Rectal smooth muscle tissue (tissue), 1 donor: ENCODE measurements around the gene DENND2A.
"Not testable (repeated sequence)": the region's sequence is repeated elsewhere in the genome, so short reads cannot be mapped to it uniquely, and the experiment has no call there.

Experiments
- H3K27ac ChIP-seq: one replicate; pipeline ENCODE4 v1.7.0; 2013; ENCODE audit warnings: low read depth, low read length, inconsistent platforms
- H3K27me3 ChIP-seq: one replicate; pipeline ENCODE4 v1.7.0; 2013; ENCODE audit warnings: low read length; ENCODE audit not compliant: control insufficient read depth, insufficient read depth
- H3K36me3 ChIP-seq: one replicate; pipeline ENCODE4 v1.7.0; 2013; ENCODE audit warnings: low read length; ENCODE audit not compliant: control insufficient read depth, insufficient read depth
- H3K4me1 ChIP-seq: one replicate; pipeline ENCODE4 v1.7.0; 2013; ENCODE audit warnings: low read length; ENCODE audit not compliant: control insufficient read depth, insufficient read depth
- H3K4me3 ChIP-seq: one replicate; pipeline ENCODE4 v1.7.0; 2013; ENCODE audit warnings: low read length
- H3K9ac ChIP-seq: one replicate; pipeline ENCODE4 v1.7.0; 2013; ENCODE audit warnings: low read length

The DENND2A gene

DNA sequence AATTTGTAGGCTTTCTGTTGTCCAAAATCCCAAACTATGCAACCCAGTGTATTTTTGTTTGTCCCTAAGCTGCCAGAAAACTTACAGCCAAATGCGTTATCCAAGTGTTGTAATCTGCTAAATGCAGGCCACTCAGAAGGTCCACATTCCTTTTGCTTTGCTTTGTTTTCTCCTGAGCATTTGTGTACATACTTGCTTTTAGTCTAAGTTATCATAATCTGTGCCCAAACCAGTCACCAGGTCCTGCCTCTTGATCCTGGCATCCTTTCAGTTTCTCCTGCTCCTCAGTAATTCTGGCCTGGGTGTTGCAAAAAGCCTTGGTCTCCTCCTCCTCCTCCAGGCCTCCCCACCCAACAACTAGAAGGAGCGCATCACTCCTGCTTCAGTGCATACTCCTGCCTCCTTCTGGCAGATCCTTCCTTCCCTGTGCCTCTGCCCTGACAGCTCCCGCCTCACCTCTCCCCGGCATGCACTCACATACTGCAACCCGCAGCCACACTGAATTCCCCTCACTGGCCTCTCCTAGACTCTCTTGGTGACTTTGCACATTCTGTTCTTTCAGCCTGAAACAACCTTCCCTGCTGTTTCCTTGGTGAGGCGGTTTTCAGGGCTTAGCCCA lies 2.3 kb downstream of the DENND2A start:
- H3K27ac ChIP-seq, result peak overlapping the region; percentile 70
- peaks cover 12% of the 10 kb centered on the region for H3K4me1 ChIP-seq
- H3K36me3 ChIP-seq, result no peaks in the 10 kb centered on the region
- H3K27me3 ChIP-seq, result peaks cover 8% of the 10 kb centered on the region
- no peak overlapping the region for H3K9ac ChIP-seq
- H3K4me3 ChIP-seq, result no peak overlapping the region

DNA sequence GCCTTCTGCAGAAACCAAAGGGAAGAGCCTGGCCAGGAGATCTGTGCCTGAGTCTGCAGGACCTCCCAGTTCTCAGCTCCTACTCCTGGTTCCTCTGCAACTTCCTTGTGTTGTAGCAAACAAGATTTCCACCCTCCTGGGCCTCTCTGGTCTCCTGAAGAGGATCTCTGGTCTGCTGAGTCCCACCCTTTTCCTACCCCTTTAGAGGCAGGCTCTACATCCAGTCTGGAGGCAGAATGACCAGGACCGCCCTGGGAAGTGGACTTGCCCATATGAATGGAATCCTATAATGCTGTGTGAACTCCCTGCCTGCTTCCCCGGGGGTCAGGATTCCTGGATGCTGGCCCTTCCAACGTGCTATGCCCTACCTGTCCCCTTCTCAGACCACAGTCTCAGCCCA lies 3.2 kb downstream of the DENND2A start:
- no peaks in the 10 kb centered on the region for H3K36me3 ChIP-seq
- H3K4me1 ChIP-seq, result peaks cover 12% of the 10 kb centered on the region
- no peak overlapping the region for H3K9ac ChIP-seq
- no peak overlapping the region for H3K4me3 ChIP-seq
- H3K27me3 ChIP-seq, result peaks cover 8% of the 10 kb centered on the region
- peak overlapping the region; percentile 31 for H3K27ac ChIP-seq

DNA sequence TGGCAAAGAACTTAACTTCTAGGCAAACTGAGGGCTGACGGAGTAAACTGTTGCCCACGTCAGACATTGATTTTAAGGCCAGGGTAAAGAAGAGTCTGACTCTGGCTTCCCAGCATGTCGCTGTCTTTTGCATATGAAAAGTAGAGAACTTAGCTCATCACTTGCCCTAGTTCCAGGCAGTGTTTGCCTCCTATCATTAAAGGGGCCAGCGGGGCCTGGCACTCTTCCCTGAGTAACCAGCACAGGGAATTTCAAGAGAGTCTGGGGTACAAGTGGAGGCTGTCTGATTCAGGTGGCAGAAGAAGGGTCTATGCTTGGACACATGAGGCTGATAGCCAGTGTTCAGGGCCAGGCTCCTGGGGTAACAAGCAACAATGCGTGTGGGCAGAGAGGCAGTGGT lies 4.8 kb downstream of the DENND2A start:
- Histone ChIP-seq H3K4me1 (peaks cover 12% of the 10 kb centered on the region), H3K27me3 (peaks cover 5% of the 10 kb centered on the region), H3K9ac (no peak overlapping the region), H3K27ac (no peak overlapping the region), H3K36me3 (no peaks in the 10 kb centered on the region), H3K4me3 (no peak overlapping the region)

- Histone ChIP-seq H3K27ac (no peak overlapping the region), H3K4me1 (peaks cover 12% of the 10 kb centered on the region), H3K9ac (no peak overlapping the region), H3K36me3 (no peaks in the 10 kb centered on the region), H3K4me3 (no peak overlapping the region), H3K27me3 (peaks cover 5% of the 10 kb centered on the region)
Observed at GRCh38 chr7:140635345-140635744, 5.3 kb downstream of the DENND2A start.

GRCh38 chr7:140631602-140632001 lies 9.0 kb downstream of the DENND2A start:
- Histone ChIP-seq H3K27me3 (no peaks in the 10 kb centered on the region), H3K36me3 (no peaks in the 10 kb centered on the region), H3K9ac (no peak overlapping the region), H3K4me3 (no peak overlapping the region), H3K27ac (no peak overlapping the region), H3K4me1 (peaks cover 5% of the 10 kb centered on the region)

GRCh38 chr7:140631021-140631420 lies 9.6 kb downstream of the DENND2A start:
- no peaks in the 10 kb centered on the region for H3K36me3 ChIP-seq
- no peak overlapping the region for H3K9ac ChIP-seq
- H3K4me1 ChIP-seq, result peaks cover 9% of the 10 kb centered on the region
- no peak overlapping the region for H3K27ac ChIP-seq
- H3K4me3 ChIP-seq, result no peak overlapping the region
- H3K27me3 ChIP-seq, result no peaks in the 10 kb centered on the region

- Histone ChIP-seq H3K27me3 (no peaks in the 10 kb centered on the region), H3K36me3 (no peaks in the 10 kb centered on the region), H3K4me3 (no peak overlapping the region), H3K4me1 (peaks cover 18% of the 10 kb centered on the region), H3K27ac (peak overlapping the region; percentile 72), H3K9ac (no peak overlapping the region)
Observed at GRCh38 chr7:140625908-140626868, 14.4 kb downstream of the DENND2A start.

DNA sequence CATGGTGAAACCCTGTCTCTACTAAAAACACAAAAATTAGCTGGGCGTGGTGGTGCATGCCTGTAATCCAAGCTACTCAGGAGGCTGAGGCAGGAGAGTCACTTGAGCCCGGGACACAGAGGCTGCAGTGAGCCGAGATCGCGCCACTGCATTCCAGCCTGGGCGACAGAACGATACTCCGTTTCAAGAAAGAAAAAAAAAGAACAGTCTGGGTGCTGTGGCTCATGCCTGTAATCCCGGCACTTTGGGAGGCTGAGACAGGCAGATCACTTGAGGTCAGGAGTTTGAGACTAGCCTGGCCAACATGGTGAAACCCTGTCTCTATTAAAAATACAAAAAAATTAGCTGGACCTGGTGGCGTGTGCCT lies 15.4 kb downstream of the DENND2A start:
- H3K4me1 ChIP-seq, result peaks cover 18% of the 10 kb centered on the region
- H3K36me3 ChIP-seq, H3K9ac ChIP-seq, H3K27me3 ChIP-seq, H3K4me3 ChIP-seq, H3K27ac ChIP-seq: not testable (repeated sequence)

GRCh38 chr7:140624392-140625191 lies 16.0 kb downstream of the DENND2A start:
- Histone ChIP-seq H3K9ac (no peak overlapping the region), H3K36me3 (no peaks in the 10 kb centered on the region), H3K27ac (peak overlapping the region; percentile 55), H3K27me3 (no peaks in the 10 kb centered on the region), H3K4me3 (no peak overlapping the region), H3K4me1 (peaks cover 18% of the 10 kb centered on the region)

DNA sequence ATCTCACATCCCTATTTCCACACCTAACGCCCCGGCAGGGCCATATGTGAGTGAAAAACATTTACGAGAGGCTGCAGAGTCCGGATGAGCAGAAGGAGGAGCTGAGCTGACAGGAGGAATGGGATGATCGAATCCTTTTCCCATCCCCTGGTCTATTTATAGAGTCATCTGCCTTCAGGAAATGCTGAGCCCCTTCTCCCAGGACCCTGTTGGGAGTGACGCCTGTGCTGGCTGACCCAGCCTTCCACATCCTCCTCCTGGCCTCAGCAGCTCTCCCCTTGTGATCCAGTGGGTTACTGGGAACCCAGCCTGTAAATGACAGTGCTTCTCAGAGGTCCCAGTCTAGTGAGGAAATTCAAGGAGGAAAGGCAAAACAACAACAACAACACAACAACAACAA lies 16.6 kb downstream of the DENND2A start:
- H3K4me3 ChIP-seq, result no peak overlapping the region
- no peak overlapping the region for H3K9ac ChIP-seq

DNA sequence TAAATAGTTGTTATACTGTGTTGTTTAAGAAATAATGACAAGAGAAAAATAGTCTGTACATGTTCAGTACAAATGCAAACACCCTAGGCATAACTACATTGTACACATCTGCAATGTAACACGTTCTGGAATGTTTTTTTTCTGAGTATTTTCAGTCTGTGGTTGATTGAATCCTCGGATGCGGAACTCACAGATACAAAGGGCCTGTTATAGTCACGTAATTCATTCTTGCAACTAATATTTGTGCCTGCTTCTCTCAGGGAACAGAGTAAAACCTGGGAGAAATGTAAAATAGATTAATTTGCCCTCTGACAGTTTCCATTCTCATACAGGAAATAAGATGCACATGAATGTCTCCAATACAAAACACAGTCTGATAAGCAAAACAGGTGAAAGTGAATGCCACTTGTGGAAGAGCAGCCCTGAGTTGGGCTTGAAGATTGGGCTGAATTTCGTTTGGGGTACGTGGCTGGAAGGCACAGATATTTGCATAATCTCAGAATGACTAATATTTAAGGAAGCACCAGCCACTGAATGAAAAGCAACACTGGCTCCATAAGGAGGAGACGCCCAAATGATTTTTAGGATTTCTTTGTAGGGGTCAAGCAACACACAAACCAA lies 19.1 kb downstream of the DENND2A start:
- Histone ChIP-seq H3K4me1 (peaks cover 14% of the 10 kb centered on the region), H3K27me3 (no peaks in the 10 kb centered on the region), H3K27ac (no peak overlapping the region), H3K9ac (no peak overlapping the region), H3K36me3 (no peaks in the 10 kb centered on the region), H3K4me3 (no peak overlapping the region)

More for the DNA sequence above, 16.6 kb downstream of the DENND2A start:
- H3K36me3 ChIP-seq, result no peaks in the 10 kb centered on the region
- no peaks in the 10 kb centered on the region for H3K27me3 ChIP-seq
- H3K27ac ChIP-seq, result peak overlapping the region; percentile 55
- peaks cover 18% of the 10 kb centered on the region for H3K4me1 ChIP-seq

DNA sequence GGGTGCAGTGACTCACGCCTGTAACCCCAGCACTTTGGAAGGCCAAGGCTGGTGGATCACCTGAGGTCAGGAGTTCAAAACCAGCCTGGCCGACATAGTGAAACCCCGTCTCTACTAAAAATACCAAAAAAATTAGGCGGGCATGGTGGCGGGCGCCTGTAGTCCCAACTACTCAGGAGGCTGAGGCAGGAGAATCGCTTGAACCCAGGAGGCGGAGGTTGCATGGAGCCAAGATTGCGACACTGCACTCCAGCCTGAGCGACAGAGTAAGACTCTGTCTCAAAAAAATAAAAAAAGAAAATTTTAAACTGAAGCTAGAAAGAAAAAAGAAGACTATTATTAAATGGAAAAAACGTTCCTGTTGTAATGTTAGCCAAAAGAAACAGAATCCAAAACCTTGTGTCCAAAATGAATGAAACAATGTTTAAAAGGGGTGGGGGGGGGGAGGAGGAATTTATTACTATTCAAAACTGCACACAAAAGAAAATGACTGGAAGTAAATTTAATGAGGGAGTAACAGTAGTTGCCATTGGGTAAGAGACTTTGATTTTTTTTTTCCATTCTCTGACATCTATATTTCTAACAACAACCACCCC lies 20.6 kb downstream of the DENND2A start:
- not testable (repeated sequence) for H3K27ac ChIP-seq, H3K4me1 ChIP-seq, H3K27me3 ChIP-seq, H3K36me3 ChIP-seq, H3K9ac ChIP-seq, H3K4me3 ChIP-seq
